ENCODE measurements around the gene ARL10.
A peak's percentile ranks its signal among the peaks of the same experiment; 100 is the strongest.

ARL10 gene

DNA sequence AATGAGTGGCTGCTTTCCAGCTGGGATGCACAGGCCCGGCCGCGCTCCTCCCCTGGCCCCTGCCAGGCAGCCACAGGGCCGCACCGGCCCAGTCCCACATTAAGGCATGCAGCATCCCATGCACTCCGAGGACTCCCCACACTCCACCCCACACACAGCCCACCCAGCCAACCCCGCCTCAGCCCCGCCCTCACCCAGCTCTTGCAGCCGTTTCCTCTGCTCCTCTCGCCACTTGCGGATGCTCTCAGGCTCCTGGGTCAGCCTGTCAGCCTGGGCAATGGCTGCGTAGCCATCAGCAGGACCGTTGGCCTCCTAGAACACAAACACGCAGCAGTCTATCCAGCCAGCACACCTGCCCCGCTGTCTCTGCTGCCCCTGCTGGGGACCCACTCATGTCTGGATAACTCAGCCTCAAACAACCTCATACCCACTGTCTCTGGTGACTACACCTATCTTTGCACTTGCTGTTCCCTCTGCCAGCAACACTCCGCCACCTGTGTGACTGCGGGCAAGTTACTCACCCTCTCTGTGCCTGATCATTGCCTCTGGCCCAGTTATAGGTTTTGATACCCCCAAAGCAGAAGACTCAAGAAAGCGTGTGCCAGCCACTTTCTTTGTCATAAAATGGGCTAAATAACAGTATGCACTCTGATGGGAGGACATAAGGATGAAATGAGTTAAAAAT, 32.6 kb downstream of the ARL10 start:
- no peak overlapping the region for H3K4me3 ChIP-seq (ENCODE audit: low read depth, low read length)
- no peaks in the 10 kb centered on the region for H3K27me3 ChIP-seq (ENCODE audit: insufficient read depth, low read depth, severe bottlenecking)
- H3K27ac ChIP-seq = no peak overlapping the region
- peaks cover 6% of the 10 kb centered on the region for H3K36me3 ChIP-seq
- TF ChIP-seq, protein P1, sequence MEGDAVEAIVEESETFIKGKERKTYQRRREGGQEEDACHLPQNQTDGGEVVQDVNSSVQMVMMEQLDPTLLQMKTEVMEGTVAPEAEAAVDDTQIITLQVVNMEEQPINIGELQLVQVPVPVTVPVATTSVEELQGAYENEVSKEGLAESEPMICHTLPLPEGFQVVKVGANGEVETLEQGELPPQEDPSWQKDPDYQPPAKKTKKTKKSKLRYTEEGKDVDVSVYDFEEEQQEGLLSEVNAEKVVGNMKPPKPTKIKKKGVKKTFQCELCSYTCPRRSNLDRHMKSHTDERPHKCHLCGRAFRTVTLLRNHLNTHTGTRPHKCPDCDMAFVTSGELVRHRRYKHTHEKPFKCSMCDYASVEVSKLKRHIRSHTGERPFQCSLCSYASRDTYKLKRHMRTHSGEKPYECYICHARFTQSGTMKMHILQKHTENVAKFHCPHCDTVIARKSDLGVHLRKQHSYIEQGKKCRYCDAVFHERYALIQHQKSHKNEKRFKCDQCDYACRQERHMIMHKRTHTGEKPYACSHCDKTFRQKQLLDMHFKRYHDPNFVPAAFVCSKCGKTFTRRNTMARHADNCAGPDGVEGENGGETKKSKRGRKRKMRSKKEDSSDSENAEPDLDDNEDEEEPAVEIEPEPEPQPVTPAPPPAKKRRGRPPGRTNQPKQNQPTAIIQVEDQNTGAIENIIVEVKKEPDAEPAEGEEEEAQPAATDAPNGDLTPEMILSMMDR (IDR thresholded peaks at IDR 0.05; ENCODE audit: low read depth, low read length) = no peak
- H3K9me3 ChIP-seq (ENCODE audit: severe bottlenecking) = no peaks in the 10 kb centered on the region
- no peak for DNase-seq

DNA sequence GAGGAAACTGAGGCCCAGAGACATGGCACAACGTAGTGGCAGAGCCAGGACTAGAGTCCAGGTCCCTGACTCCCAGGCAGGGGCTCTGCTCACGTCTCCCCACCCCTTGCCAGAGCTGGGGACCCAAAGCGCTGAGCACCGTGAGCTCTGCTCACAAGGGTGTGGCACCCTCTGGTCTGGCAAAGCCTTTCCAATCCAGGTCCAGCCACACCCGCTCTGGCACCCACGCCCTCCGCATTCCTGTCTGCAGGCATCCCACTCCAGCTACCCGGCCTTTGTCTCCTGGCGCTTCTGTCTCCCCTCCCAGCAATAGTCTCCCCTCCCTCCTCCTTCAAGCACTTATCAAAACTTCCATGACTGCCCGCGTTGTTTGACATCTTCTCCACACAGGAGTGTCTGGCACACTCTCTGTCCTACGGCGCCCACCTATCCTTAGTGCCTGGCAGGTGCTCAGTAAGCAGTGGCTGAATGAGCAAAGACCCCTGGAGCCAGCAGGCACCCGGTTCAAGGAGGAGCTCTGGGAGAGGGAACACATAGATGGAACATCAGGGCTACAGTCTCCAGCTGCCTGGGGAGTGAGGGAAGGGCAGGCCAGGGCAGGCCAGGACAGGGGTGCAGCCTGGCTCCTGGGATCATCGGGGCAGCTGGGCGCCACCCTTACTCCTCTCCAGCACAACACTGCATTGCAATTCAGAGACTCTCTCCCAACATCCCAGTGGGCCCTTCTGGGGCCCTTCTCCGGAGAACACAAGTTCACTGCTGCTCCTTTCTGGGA, 35.3 kb downstream of the ARL10 start:
- no peak for DNase-seq
- Histone ChIP-seq H3K36me3 (peaks cover 6% of the 10 kb centered on the region), H3K9me3 (ENCODE audit: severe bottlenecking) (no peaks in the 10 kb centered on the region), H3K4me3 (ENCODE audit: low read depth, low read length) (no peak overlapping the region), H3K27me3 (ENCODE audit: insufficient read depth, low read depth, severe bottlenecking) (no peaks in the 10 kb centered on the region), H3K27ac (no peak overlapping the region)
- TF ChIP-seq, protein P1 (IDR thresholded peaks at IDR 0.05; ENCODE audit: low read depth, low read length) = no peak

DNA sequence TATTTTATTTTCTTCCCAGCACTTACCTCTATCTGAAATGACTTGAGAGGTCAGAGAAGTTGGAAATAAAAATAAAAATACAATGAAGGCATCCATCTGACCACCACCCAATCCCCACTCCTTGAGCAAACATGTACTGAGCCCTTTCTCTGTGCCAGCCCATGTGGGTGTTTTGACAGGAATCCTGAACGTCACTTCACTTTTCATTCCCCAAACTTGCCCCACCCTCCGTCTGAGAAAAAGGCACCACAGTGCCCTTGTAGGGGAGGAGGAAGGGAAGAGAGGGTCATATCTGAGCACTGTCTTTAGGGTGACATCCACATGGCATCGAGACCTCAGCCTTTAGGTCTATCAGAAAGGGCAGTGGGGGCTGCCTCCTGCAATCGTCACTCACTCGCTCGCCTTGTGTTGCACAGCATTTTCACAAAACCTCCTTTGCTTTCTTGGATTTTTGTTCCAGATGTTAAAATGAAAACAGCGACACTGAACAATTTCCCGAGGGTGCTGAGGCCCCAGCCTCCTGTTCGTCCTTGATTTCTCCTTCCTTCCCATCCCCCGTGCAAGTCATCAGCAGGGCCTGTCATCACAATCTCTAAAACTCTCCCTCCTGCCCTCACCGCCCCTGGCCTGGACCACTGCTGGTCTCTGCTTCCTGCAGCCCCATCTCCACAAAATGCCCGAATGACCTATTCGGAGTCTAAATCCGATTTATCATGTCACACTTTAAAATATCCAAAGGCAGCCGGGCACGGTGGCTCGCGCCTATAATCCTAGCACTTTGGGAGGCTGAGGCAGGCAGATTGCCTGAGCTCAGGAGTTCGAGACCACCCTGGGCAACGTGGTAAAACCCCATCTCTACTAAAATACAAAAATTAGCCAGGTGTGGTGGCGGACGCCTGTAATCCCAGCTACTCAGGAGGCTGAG, 36.3 kb downstream of the ARL10 start:
- TF ChIP-seq, protein P1 (IDR thresholded peaks at IDR 0.05; ENCODE audit: low read depth, low read length) = no peak
- H3K27me3 ChIP-seq (ENCODE audit: insufficient read depth, low read depth, severe bottlenecking) = no peaks in the 10 kb centered on the region
- no peak overlapping the region for H3K4me3 ChIP-seq (ENCODE audit: low read depth, low read length)
- H3K36me3 ChIP-seq = peaks cover 3% of the 10 kb centered on the region
- no peak overlapping the region for H3K27ac ChIP-seq
- no peak for DNase-seq
- no peaks in the 10 kb centered on the region for H3K9me3 ChIP-seq (ENCODE audit: severe bottlenecking)

DNA sequence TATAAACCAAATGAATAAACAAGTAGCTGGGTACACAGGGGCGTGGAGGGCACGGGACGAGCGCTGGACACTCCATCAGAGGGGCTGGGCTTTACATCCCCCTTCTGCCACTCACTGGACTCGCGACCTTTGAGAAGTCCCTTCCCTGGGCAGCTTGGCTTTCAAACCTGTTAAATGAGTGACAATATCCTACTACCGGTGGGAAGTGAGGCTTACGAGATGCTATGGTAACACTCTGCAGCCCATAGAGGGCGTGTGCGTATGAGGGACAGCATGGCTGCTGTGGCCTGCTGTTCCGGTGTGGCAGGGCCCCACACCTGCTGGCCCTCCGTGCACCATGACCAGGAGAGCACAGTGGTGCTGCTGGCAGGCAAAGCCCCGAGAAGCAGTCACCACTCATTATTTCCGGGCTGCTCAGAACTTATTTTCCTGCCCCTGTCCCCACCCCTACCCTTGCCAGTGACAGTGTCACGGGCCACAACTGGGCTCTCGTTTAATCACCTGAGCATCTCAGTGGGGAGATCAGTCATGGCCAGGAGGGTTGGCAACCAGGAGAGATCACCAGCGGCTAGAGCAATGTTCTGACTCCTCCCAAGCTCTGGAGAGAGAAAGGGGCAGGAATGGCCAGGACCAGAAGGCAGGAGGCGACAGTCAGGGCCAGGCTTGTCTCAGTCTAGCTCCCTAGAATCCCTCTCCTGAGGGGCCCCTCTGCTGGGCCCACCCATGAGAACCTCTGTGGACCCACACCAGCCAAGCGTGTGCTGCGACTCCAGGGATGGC, 40.6 kb downstream of the ARL10 start:
- Histone ChIP-seq H3K36me3 (peaks cover 3% of the 10 kb centered on the region; the same call in 1 of the 2 replicates), H3K27ac (no peak overlapping the region), H3K4me3 (ENCODE audit: low read depth, low read length) (no peak overlapping the region), H3K9me3 (ENCODE audit: severe bottlenecking) (no peaks in the 10 kb centered on the region), H3K27me3 (ENCODE audit: insufficient read depth, low read depth, severe bottlenecking) (no peaks in the 10 kb centered on the region)
- peak; percentile 43 for DNase-seq
- TF ChIP-seq, protein P1 (IDR thresholded peaks at IDR 0.05; ENCODE audit: low read depth, low read length) = peak; percentile 74

DNA sequence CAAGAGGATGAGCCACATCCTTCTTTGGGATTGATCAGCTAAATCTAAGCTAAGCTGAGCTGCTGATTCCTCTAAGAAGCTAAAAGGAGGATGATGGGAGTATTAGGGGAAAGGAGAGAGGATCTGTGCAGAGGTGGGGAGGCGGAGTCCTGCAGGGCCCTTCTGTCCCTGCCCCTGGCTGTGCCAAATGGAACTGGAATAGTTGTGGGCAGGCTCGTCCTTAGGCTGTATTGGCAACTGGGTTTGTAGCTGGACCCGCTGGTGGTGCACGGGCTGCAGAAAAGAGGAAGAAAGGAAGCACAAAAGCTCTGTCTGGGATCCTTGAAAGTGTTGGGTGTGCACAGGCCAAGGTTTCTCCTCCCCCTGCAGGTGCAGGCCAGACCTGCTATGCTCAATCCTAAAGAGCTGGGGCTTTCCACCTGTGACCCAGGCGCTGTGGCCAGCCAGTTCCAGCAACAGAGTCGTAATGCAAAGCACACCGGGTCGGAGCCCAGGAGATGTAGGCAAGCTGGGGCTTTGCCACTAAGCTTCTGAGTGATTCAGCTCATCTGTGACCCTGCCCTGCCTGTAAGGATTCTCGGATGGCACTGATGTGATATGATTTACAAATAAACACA, 41.3 kb downstream of the ARL10 start:
- TF ChIP-seq, protein P1 (IDR thresholded peaks at IDR 0.05; ENCODE audit: low read depth, low read length) = no peak
- H3K36me3 ChIP-seq = peaks cover 3% of the 10 kb centered on the region; the same call in 1 of the 2 replicates
- H3K9me3 ChIP-seq (ENCODE audit: severe bottlenecking) = no peaks in the 10 kb centered on the region
- H3K4me3 ChIP-seq (ENCODE audit: low read depth, low read length) = no peak overlapping the region
- H3K27me3 ChIP-seq (ENCODE audit: insufficient read depth, low read depth, severe bottlenecking) = no peaks in the 10 kb centered on the region
- no peak overlapping the region for H3K27ac ChIP-seq
- peak; percentile 72 for DNase-seq
